ENCODE results near the gene DTL.
"Not testable (repeated sequence)": the region's sequence is repeated elsewhere in the genome, so short reads cannot be mapped to it uniquely, and the experiment has no call there.

DTL gene, protein sequence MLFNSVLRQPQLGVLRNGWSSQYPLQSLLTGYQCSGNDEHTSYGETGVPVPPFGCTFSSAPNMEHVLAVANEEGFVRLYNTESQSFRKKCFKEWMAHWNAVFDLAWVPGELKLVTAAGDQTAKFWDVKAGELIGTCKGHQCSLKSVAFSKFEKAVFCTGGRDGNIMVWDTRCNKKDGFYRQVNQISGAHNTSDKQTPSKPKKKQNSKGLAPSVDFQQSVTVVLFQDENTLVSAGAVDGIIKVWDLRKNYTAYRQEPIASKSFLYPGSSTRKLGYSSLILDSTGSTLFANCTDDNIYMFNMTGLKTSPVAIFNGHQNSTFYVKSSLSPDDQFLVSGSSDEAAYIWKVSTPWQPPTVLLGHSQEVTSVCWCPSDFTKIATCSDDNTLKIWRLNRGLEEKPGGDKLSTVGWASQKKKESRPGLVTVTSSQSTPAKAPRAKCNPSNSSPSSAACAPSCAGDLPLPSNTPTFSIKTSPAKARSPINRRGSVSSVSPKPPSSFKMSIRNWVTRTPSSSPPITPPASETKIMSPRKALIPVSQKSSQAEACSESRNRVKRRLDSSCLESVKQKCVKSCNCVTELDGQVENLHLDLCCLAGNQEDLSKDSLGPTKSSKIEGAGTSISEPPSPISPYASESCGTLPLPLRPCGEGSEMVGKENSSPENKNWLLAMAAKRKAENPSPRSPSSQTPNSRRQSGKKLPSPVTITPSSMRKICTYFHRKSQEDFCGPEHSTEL

DNA sequence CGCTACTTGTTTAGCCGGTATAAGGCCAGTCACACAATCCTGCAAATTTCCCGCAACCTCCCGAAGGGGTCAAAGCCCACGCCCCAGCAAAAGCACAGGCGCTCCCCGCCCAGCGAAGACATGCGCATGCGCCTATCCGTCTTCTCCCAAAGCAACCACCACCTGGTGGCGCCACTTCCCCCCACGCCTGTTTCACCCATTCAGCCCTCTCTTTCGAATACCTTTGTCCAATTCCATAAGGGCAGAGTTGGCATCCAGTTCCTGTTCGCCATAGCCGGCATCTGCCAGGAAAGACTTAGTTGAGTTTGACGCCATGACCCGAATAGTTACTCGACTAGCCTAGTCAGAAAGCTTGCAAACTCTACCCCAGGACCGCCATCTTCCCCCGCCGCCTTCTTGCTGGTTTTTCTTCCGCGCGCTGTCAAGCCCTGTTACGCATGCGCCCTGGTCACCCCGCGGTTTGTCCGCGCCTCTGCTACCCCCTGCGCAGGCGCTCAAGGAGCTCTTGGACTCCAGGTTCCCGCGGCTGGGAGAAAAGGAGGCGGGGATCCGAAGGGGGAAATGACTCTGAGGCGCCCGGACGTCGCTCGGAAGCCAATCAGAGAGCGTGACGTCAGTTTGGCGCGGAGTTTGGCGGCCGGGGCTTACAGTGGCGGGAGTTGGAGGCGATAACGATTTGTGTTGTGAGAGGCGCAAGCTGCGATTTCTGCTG, at the start of gene DTL, which contains the start of gene INTS7:
Gene DTL (plus strand): TSS at position 626 of the 712 bp plus-strand sequence. CDS start 143 bp downstream, outside the sequence.
Gene INTS7 (minus strand): TSS at position 435 of the 712 bp plus-strand sequence. CDS start 120 bp downstream, at position 315.
- peak; percentile 90 to 96 for DNase-seq (ENCODE audit: low read depth in 1 of 2, low spot score in 1 of 2)

GRCh38 chr1:211986628-211987254, 48.8 kb upstream of the DTL start:
- no peak for DNase-seq (ENCODE audit: low read depth in 1 of 2, low spot score in 1 of 2)

- DNase-seq (ENCODE audit: low read depth in 1 of 2, low spot score in 1 of 2): no peak
Measured at GRCh38 chr1:211991695-211992094, 43.9 kb upstream of the DTL start.

- not testable (repeated sequence) for DNase-seq (ENCODE audit: low read depth in 1 of 2, low spot score in 1 of 2)
Measured at GRCh38 chr1:211997426-211997825, 38.1 kb upstream of the DTL start.

- no peak for DNase-seq (ENCODE audit: low read depth in 1 of 2, low spot score in 1 of 2)
Measured at GRCh38 chr1:212002536-212002935, 33.0 kb upstream of the DTL start.

DNA sequence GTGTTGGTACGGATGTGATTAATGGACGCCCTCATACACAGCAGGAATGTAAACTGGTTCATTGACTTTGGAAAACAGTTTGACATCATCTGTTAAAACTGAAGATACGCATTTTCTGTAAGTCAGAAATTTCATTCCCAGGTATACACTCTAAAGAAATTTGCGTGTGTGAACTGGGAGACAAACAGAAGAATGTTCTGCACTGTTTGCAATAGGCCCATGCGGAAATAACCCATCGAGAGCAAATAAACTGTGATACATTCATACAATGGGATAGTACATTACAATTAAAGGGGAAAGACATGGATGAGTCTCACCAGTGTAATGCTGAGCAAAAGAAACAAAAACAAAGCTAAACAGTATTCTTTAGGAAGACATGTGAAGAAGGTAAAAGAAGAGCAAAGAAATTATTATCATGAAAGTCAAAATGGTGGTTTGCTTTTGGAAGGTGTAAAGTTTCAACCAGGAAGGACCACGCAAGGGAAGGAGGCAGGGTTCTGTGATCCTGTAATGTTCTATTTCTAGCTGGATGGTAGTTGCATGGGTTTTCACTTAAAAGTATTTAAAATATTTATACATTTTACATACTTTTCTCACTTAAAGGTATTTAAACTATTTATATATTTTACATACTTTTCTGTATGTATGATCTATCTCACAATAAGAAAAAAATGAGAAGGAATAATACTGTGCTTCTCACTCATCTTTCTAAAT, 30.5 kb upstream of the DTL start:
- DNase-seq (ENCODE audit: low read depth in 1 of 2, low spot score in 1 of 2): no peak

GRCh38 chr1:212007178-212007577, 28.4 kb upstream of the DTL start:
- no peak for DNase-seq (ENCODE audit: low read depth in 1 of 2, low spot score in 1 of 2)

- DNase-seq (ENCODE audit: low read depth in 1 of 2, low spot score in 1 of 2): no peak
Measured at GRCh38 chr1:212007886-212008285, 27.7 kb upstream of the DTL start.

GRCh38 chr1:212009561-212009960, 26.0 kb upstream of the DTL start:
- no peak for DNase-seq (ENCODE audit: low read depth in 1 of 2, low spot score in 1 of 2)

GRCh38 chr1:212010004-212010403, 25.5 kb upstream of the DTL start:
- no peak for DNase-seq (ENCODE audit: low read depth in 1 of 2, low spot score in 1 of 2)

DNA sequence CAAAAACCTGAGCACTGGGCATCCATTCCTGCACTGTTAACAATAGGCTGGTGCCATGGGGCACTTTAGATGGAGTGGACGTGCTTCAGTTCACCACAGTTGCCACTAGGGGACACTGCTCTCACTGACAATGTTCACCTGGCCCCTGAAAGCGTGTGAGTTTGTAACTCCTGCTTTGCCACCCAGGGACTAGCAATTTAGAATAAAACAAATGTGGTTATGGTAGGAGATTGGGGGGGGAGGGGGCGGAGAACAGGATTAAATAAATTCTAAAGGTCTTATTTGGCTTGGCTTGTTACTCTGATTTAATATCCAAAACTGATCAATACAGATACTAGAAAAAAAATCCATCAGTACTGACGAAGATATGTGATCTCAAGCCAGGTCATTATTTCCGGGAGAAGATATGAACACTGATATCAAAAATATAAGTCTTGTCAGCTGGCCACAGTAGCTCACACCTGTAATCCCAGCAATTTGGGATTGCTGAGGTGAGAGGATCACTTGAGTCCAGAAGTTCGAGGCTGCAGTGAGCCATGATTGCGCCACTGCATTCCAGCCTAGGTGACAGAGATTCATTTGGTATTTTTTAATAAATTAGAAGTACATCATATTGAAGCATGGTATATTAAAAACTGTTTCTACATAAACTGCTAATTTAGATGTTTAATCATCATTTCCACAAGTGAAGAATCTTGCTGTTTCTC, 23.4 kb upstream of the DTL start:
- DNase-seq (ENCODE audit: low read depth in 1 of 2, low spot score in 1 of 2): peak; percentile 26 to 34

DNA sequence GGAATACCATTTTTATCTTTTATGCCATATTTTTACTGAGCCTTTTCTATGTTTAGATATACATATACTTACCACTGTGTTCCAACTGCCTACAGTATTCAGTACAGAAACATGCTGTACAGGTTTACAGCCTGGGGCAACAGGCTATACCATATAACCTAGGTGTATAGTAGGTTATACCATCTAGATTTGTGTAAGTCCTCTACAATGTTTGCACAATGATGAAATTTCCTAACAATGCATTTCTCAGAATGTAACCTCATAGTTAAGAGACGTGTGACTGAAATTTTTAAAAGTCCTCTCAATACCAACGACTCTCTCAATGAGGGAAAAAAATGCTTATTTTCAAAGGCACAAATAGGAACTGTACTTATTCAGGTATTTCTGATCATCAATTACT, 21.9 kb upstream of the DTL start:
- DNase-seq (ENCODE audit: low read depth in 1 of 2, low spot score in 1 of 2): no peak

DNA sequence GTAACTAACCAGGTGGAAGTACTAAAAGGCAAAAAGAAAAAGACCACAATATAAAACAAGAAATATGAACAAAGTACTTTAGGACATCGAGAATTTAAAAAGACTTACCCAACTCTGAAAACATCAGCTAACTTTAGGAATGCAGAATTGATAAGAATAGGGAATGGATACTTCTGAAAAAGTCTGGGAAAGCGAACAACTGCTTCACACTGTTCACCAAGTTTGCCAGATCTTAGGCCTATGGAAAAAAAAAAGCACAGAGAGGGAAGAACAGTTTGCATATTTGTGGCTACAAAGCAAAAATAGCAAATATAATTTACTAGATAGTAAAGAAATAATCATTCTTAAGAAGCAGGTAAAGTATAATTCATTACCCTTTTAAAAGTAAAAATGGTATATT, 14.6 kb upstream of the DTL start:
- no peak for DNase-seq (ENCODE audit: low read depth in 1 of 2, low spot score in 1 of 2)

DNA sequence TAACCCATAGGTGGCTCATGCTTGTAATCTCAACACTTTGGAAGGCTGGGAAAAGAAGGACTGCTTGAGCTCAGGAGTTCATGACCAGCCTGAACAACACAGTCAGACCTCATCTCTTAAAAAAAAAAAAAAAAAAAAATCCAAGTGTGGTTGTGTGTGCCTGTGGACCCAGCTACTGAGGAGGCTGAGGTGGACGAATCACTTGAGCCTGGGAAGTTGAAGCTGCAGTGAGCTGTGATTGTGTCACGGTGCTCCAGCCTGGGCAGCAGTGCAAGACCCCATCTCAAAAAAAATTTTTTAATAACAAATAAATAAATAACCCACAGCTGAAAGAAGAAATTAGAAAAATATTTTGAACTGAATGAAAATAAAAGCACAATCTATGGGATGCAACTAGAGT, 14.0 kb upstream of the DTL start:
- no peak for DNase-seq (ENCODE audit: low read depth in 1 of 2, low spot score in 1 of 2)

DNA sequence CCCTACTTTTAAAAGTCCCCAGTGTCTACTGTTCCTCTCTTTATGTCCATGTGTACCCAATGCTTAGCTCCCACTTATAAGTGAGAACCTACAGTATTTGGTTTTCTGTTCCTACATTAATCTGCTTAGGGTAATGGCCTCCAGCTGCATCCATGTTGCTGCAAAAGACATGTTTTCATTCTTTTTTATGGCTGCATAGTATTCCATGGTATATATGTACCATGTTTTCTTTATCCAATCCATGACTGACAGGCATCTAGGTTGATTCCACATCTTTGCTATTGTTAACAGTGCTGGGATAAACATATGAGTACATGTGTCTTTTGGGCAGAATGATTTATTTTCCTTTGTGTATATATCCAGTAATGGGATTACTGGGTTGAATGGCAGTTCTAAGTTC, 12.6 kb upstream of the DTL start:
- DNase-seq (ENCODE audit: low read depth in 1 of 2, low spot score in 1 of 2): not testable (repeated sequence)

DNA sequence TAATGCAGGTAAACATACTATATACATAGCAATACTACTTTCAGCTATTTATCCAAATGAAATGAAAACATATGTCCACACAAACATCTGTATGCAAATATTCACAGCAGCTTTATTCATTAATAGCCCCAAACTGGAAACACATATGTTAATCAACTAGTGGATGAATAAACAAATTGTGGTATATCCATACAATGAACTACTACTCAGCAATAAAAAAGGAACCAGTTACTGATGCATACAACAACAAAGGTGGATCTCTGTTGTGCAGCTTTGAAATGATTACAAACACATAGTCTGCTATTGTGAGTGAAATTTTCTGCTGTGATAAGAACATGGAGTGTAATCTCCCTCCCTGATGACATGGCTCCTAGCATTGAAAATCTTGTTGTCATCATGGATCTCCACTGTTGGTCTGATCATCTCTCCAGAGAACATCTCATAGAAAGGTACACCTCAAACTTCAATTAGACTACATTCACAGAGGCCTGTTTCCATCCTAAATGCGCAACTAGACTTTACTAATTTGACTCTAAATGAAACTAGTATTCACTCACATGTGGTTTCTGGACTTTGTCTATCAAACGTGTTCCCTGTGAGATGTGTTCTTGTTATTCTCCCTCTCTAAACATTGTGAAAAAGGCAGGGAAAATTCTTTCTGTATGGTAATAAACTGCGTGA, 10.9 kb upstream of the DTL start:
- no peak for DNase-seq (ENCODE audit: low read depth in 1 of 2, low spot score in 1 of 2)

DNA sequence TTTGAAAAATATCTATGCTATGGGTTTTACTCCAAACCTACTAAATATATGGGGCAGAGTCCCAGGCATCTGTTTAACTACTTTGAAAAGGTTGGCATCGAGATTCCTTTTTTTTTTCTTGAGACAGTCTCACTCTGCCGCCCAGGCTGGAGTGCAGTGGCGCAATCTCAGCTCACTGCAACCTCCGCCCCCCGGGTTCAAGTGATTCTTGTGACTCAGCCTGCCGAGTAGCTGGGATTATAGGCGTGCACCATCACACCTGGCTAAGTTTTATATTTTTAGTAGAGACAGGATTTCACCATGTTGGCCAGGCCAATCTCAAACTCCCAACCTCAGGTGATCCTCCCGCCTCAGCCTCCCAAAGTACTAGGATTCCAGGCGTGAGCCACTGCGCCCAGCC, 7.8 kb upstream of the DTL start:
- DNase-seq (ENCODE audit: low read depth in 1 of 2, low spot score in 1 of 2): not testable (repeated sequence)

DNA sequence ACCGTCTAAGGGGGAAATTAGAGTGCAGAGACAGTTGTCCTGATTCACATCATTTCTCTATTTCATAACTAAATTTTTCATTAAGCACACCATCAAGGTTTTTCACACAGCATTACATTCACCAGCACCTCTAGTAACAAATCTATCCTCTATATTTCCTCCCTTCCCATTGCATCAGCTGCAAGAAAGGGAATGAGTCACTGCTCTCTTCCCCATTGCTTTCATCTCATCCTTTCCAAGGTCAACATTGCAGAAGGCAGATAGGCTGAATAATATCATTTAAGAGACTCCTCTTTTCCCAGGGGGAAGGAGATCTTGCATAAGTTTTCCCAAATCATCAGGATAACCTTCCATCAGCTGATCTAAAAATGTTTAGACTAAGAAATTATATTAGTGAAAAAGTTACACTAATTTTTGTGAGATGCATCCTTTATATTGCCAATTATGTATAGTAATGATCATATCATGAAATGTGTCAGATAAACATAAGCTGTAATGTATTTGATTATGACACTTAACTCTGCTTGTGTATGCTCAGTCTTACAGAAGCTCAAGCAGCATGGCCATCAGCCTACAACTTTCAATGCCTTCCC, 4.5 kb upstream of the DTL start:
- DNase-seq (ENCODE audit: low read depth in 1 of 2, low spot score in 1 of 2): no peak

GRCh38 chr1:212034516-212035122, 929 bp upstream of the DTL start:
- no peak for DNase-seq (ENCODE audit: low read depth in 1 of 2, low spot score in 1 of 2)
